Astrocyte of the spinal cord (primary cell): ENCODE results near the gene SLC15A3.
"Not testable (repeated sequence)": the region's sequence is repeated elsewhere in the genome, so short reads cannot be mapped to it uniquely, and the experiment has no call there.

Source experiments
- DNase-seq: peaks from one replicate; pipeline ENCODE4 v3.0.0; 2011; ENCODE audit warnings: low read depth, low spot score
- H3K4me3 ChIP-seq: 2 replicates; pipeline ENCODE4 v1.5.1; 2011; ENCODE audit warnings: low read depth, mild to moderate bottlenecking, low read length, moderate library complexity
- CTCF ChIP-seq: IDR thresholded peaks from 2 replicates; pipeline ENCODE4 v1.5.1; 2012; ENCODE audit warnings: low read depth, mild to moderate bottlenecking, low read length, inconsistent platforms
- in situ Hi-C: cut with HindIII; loops from 2 replicates; pipeline ENCODE4 v1.10.0; 2017; ENCODE audit warnings: low sequenced_read_pairs

The SLC15A3 gene

GRCh38 chr11:60977836-60978235, 25.9 kb upstream of the SLC15A3 start:
- in situ Hi-C loops = no loop called here

GRCh38 chr11:60977224-60977623, 25.2 kb upstream of the SLC15A3 start:
- DNase-seq = no peak
- in situ Hi-C loops = no loop called here
- TF ChIP-seq CTCF = no peak
- no peak overlapping the region for H3K4me3 ChIP-seq

More at GRCh38 chr11:60977836-60978235, 25.9 kb upstream of the SLC15A3 start:
- TF ChIP-seq CTCF = no peak
- DNase-seq = no peak
- no peak overlapping the region for H3K4me3 ChIP-seq

GRCh38 chr11:60974726-60975125, 22.8 kb upstream of the SLC15A3 start:
- no peak overlapping the region for H3K4me3 ChIP-seq
- DNase-seq = no peak
- no peak for TF ChIP-seq CTCF
- in situ Hi-C loops = no loop called here

GRCh38 chr11:60974316-60974715, 22.3 kb upstream of the SLC15A3 start:
- in situ Hi-C loops, H3K4me3 ChIP-seq, DNase-seq: not testable (repeated sequence)

GRCh38 chr11:60973699-60974098, 21.7 kb upstream of the SLC15A3 start:
- H3K4me3 ChIP-seq = no peak overlapping the region
- TF ChIP-seq CTCF = no peak
- in situ Hi-C loops = no loop called here
- DNase-seq = no peak

- in situ Hi-C loops = no loop called here
- no peak overlapping the region for H3K4me3 ChIP-seq
- TF ChIP-seq CTCF = no peak
- no peak for DNase-seq
Observed at GRCh38 chr11:60972182-60973030, 20.4 kb upstream of the SLC15A3 start.

- no peak within 1 kb of the TSS for H3K4me3 ChIP-seq
- TF ChIP-seq CTCF = no peak
- DNase-seq = no peak
- in situ Hi-C loops = no loop called here
Observed at GRCh38 chr11:60971520-60971919, 19.5 kb upstream of the SLC15A3 start, which contains the start of gene CD6. Gene CD6, plus strand, starts transcription at chr11:60971680. Its CDS starts 186 bp downstream, at chr11:60971866.
